NB4 (cell line): Measurements from ENCODE around the gene KCNAB2.

ENCODE experiments used
- POLR2A ChIP-seq: IDR thresholded peaks from 2 replicates; pipeline ENCODE4 v1.6.1; 2011; ENCODE audit warnings: mild to moderate bottlenecking; ENCODE audit not compliant: insufficient read length; ENCODE audit errors: extremely low read depth
- TF ChIP-seq, protein P1 (sequence below): IDR thresholded peaks from one replicate; pipeline ENCODE4 v1.5.1; 2012; ENCODE audit warnings: low read depth, low read length
- TF ChIP-seq, protein P2 (sequence below): IDR thresholded peaks from 2 replicates; pipeline ENCODE4 v1.6.1; 2011; ENCODE audit warnings: low read depth, low read length

DNA sequence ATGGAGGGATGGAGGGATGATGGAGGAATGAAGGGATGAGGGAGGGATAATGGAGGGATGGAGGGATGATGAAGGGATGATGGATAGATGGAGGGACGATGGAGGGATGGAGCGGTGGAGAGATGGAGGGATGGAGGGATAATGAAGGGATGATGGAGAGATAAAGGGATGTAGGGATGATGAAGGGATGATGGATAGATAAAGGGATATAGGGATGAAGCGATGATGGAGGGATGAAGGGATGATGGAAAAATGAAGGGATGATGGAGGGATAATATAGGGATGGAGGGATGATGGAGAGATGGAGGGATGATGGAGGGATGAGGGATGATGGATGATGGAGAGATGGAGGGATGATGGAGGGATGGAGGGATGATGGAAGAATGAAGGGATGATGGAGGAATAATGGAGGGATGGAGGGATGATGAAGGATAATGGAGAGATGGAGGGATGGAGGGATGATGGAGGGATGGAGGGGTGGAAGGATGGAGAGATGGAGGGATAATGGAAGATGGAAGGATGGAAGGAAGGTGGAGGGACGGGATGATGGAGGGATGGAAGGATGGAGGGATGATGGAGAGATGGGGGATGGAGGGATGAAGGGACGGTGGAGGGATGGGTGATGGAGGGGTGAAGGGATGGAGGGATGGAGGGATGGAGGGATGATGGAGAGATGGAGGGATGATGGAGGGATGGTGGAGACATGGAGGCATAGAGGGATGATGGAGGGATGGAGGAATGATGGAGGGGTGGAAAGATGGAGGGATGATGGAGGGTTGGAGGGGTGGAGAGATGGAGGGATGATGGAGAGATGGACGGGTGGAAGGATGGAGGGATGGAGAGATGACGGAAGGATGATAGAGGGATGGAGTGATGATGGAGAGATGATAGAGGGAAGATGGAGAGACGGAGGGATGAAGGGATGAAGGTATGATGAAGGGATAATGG, 62.0 kb downstream of the KCNAB2 start:
- TF ChIP-seq, protein P1, sequence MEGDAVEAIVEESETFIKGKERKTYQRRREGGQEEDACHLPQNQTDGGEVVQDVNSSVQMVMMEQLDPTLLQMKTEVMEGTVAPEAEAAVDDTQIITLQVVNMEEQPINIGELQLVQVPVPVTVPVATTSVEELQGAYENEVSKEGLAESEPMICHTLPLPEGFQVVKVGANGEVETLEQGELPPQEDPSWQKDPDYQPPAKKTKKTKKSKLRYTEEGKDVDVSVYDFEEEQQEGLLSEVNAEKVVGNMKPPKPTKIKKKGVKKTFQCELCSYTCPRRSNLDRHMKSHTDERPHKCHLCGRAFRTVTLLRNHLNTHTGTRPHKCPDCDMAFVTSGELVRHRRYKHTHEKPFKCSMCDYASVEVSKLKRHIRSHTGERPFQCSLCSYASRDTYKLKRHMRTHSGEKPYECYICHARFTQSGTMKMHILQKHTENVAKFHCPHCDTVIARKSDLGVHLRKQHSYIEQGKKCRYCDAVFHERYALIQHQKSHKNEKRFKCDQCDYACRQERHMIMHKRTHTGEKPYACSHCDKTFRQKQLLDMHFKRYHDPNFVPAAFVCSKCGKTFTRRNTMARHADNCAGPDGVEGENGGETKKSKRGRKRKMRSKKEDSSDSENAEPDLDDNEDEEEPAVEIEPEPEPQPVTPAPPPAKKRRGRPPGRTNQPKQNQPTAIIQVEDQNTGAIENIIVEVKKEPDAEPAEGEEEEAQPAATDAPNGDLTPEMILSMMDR = no peak
- TF ChIP-seq, protein P2, sequence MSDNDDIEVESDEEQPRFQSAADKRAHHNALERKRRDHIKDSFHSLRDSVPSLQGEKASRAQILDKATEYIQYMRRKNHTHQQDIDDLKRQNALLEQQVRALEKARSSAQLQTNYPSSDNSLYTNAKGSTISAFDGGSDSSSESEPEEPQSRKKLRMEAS = no peak
- TF ChIP-seq POLR2A = no peak
